CD4-positive, CD25-positive, alpha-beta regulatory T cell (primary cell): ENCODE data around the gene TBX18. TPM values are rescaled to one million over a fixed set of nuclear protein-coding genes. Genes with fewer than 3 reads are reported as not detected.

Source experiments
- ATAC-seq, 2 donors: fragments of 150-1000 bp; cut with Tn5 transposase; one replicate each; pipeline ENCODE4 v1.10.0; 2021; ENCODE audit warnings: low read depth in 2 of 2, moderate number of reproducible peaks in 2 of 2, moderate library complexity in 1 of 2
- DNase-seq, 3 donors: peaks; one replicate each; pipeline versions ENCODE4 v3.0.0 to v3.0.0-alpha.2; 2012 to 2022; ENCODE audit warnings: mixed read lengths in 1 of 3
- H3K27ac ChIP-seq: one replicate; pipeline ENCODE4 v1.7.0; 2013; ENCODE audit warnings: mild to moderate bottlenecking, low read length; ENCODE audit not compliant: insufficient read depth, poor library complexity, severe bottlenecking
- H3K27me3 ChIP-seq: one replicate; pipeline ENCODE4 v1.7.0; 2013; ENCODE audit warnings: low read length; ENCODE audit not compliant: control insufficient read depth, insufficient read depth
- H3K36me3 ChIP-seq: one replicate; pipeline ENCODE4 v1.7.0; 2013; ENCODE audit warnings: mild to moderate bottlenecking, low read length, moderate library complexity; ENCODE audit not compliant: control insufficient read depth, insufficient read depth
- H3K4me1 ChIP-seq: 2 replicates; pipeline ENCODE4 v1.7.0; 2013; ENCODE audit warnings: mild to moderate bottlenecking, low read length; ENCODE audit not compliant: insufficient read depth, control insufficient read depth, poor library complexity, severe bottlenecking
- H3K4me3 ChIP-seq: one replicate; pipeline ENCODE4 v1.7.0; 2013; ENCODE audit warnings: low read depth, mild to moderate bottlenecking, low read length, moderate library complexity
- H3K9me3 ChIP-seq, 2 experiments: 1 replicate in 1 of 2; 2 replicates in 1 of 2; pipeline ENCODE4 v1.7.0; 2013; ENCODE audit warnings: low read length in 2 of 2, mild to moderate bottlenecking in 1 of 2, moderate library complexity in 1 of 2; ENCODE audit not compliant: control insufficient read depth in 2 of 2
- H3K27ac Mint-ChIP-seq, 3 donors: one replicate each; pipeline ENCODE4 v1.8.0; 2020 to 2022; ENCODE audit warnings: mild to moderate bottlenecking in 3 of 3, mixed read lengths in 3 of 3, moderate library complexity in 2 of 3
- H3K27me3 Mint-ChIP-seq: one replicate; pipeline ENCODE4 v1.8.0; 2022; ENCODE audit warnings: mild to moderate bottlenecking, mixed read lengths
- H3K36me3 Mint-ChIP-seq: one replicate; pipeline ENCODE4 v1.8.0; 2020; ENCODE audit warnings: mixed read lengths
- H3K4me1 Mint-ChIP-seq, 4 donors: one replicate each; pipeline ENCODE4 v1.8.0; 2020 to 2022; ENCODE audit warnings: mixed read lengths in 4 of 4, mild to moderate bottlenecking in 1 of 4
- H3K4me3 Mint-ChIP-seq, 4 donors: one replicate each; pipeline ENCODE4 v1.8.0; 2020 to 2022; ENCODE audit warnings: mild to moderate bottlenecking in 4 of 4, mixed read lengths in 4 of 4, moderate library complexity in 3 of 4
- H3K9me3 Mint-ChIP-seq, 7 donors: one replicate each; pipeline ENCODE4 v1.8.0; 2020 to 2022; ENCODE audit warnings: mixed read lengths in 7 of 7, mild to moderate bottlenecking in 3 of 7, moderate library complexity in 2 of 7
- polyA plus RNA-seq, 4 donors: library from polyadenylated mRNA; unstranded; fragments of 300-500 nt; fragmentation: Illumina TruSeq; gene quantifications; one replicate each; pipeline ENCODE4 v1.2.3, GENCODE V29; 2021
- total RNA-seq: library from RNA; stranded (reverse); gene quantifications from one replicate; pipeline ENCODE4 v1.2.3, GENCODE V29; 2022

TBX18 gene
- total and polyA plus RNA-seq, 5 donors from 2014 or later, result not detected

- no peak overlapping the region for H3K27ac Mint-ChIP-seq
Observed at GRCh38 chr6:84756466-84756865, 7.9 kb downstream of the TBX18 start.

GRCh38 chr6:84753173-84753572, 11.2 kb downstream of the TBX18 start:
- Mint-ChIP-seq H3K27me3 (no peaks in the 10 kb centered on the region), H3K9me3 (peaks cover 0 to 6% (median 0%) of the 10 kb centered on the region in 7 donors), H3K4me1 (no peaks in the 10 kb centered on the region), H3K4me3 (no peak overlapping the region), H3K27ac (no peak overlapping the region), H3K36me3 (no peaks in the 10 kb centered on the region)
- Histone ChIP-seq H3K27me3 (no peaks in the 10 kb centered on the region), H3K9me3 (no peaks in the 10 kb centered on the region), H3K27ac (no peak overlapping the region), H3K4me1 (no peaks in the 10 kb centered on the region), H3K36me3 (no peaks in the 10 kb centered on the region), H3K4me3 (no peak overlapping the region)
- ATAC-seq, result no peak
- no peak for DNase-seq

More at GRCh38 chr6:84756466-84756865, 7.9 kb downstream of the TBX18 start:
- H3K36me3 ChIP-seq, result no peaks in the 10 kb centered on the region
- H3K4me3 ChIP-seq, result no peak overlapping the region
- ATAC-seq, result no peak
- Mint-ChIP-seq H3K4me3 (no peak overlapping the region), H3K9me3 (peaks cover 0 to 6% (median 0%) of the 10 kb centered on the region in 7 donors), H3K4me1 (no peaks in the 10 kb centered on the region), H3K27me3 (peaks cover 6% of the 10 kb centered on the region), H3K36me3 (no peaks in the 10 kb centered on the region)
- no peaks in the 10 kb centered on the region for H3K4me1 ChIP-seq
- peaks cover 3% of the 10 kb centered on the region for H3K27me3 ChIP-seq
- no peak for DNase-seq
- no peak overlapping the region for H3K27ac ChIP-seq
- no peaks in the 10 kb centered on the region for H3K9me3 ChIP-seq

GRCh38 chr6:84752118-84752850, 12.1 kb downstream of the TBX18 start:
- H3K4me3 ChIP-seq, result no peak overlapping the region
- no peaks in the 10 kb centered on the region for H3K9me3 ChIP-seq
- H3K27me3 Mint-ChIP-seq, result no peaks in the 10 kb centered on the region
- no peaks in the 10 kb centered on the region for H3K27me3 ChIP-seq
- ATAC-seq, result no peak
- no peaks in the 10 kb centered on the region for H3K36me3 ChIP-seq
- no peak overlapping the region for H3K27ac ChIP-seq
- no peaks in the 10 kb centered on the region for H3K4me1 ChIP-seq
- no peak overlapping the region for H3K4me3 Mint-ChIP-seq
- H3K9me3 Mint-ChIP-seq, result peaks cover 0 to 4% (median 0%) of the 10 kb centered on the region in 7 donors
- H3K36me3 Mint-ChIP-seq, result no peaks in the 10 kb centered on the region
- no peak for DNase-seq
- H3K4me1 Mint-ChIP-seq, result no peaks in the 10 kb centered on the region
- H3K27ac Mint-ChIP-seq, result no peak overlapping the region

- no peaks in the 10 kb centered on the region for H3K9me3 ChIP-seq
- H3K4me3 ChIP-seq, result no peak overlapping the region
- DNase-seq (no peak), ATAC-seq (no peak)
- H3K27ac ChIP-seq, result no peak overlapping the region
- H3K9me3 Mint-ChIP-seq, result peaks cover 0 to 4% (median 0%) of the 10 kb centered on the region in 7 donors
- H3K36me3 ChIP-seq, result no peaks in the 10 kb centered on the region
- no peaks in the 10 kb centered on the region for H3K4me1 ChIP-seq
- no peak overlapping the region for H3K4me3 Mint-ChIP-seq
- peaks cover 3% of the 10 kb centered on the region for H3K27me3 ChIP-seq
- no peaks in the 10 kb centered on the region for H3K4me1 Mint-ChIP-seq
- no peaks in the 10 kb centered on the region for H3K27me3 Mint-ChIP-seq
- no peaks in the 10 kb centered on the region for H3K36me3 Mint-ChIP-seq
- H3K27ac Mint-ChIP-seq, result no peak overlapping the region
Observed at GRCh38 chr6:84749181-84749580, 15.2 kb downstream of the TBX18 start.

- Mint-ChIP-seq H3K9me3 (peaks cover 0 to 4% (median 0%) of the 10 kb centered on the region in 7 donors), H3K36me3 (no peaks in the 10 kb centered on the region)
Observed at GRCh38 chr6:84748376-84748775, 16.0 kb downstream of the TBX18 start.

GRCh38 chr6:84743616-84744015, 20.8 kb downstream of the TBX18 start:
- H3K4me1 ChIP-seq, result no peaks in the 10 kb centered on the region
- Mint-ChIP-seq H3K27me3 (no peaks in the 10 kb centered on the region), H3K36me3 (no peaks in the 10 kb centered on the region), H3K9me3 (no peaks in the 10 kb centered on the region), H3K4me1 (no peaks in the 10 kb centered on the region), H3K27ac (no peak overlapping the region), H3K4me3 (no peak overlapping the region)
- H3K9me3 ChIP-seq, result no peaks in the 10 kb centered on the region
- ATAC-seq (no peak), DNase-seq (no peak)
- H3K27me3 ChIP-seq, result peaks cover 3% of the 10 kb centered on the region
- H3K4me3 ChIP-seq, result no peak overlapping the region
- no peaks in the 10 kb centered on the region for H3K36me3 ChIP-seq
- no peak overlapping the region for H3K27ac ChIP-seq

More at GRCh38 chr6:84748376-84748775, 16.0 kb downstream of the TBX18 start:
- Mint-ChIP-seq H3K4me3 (no peak overlapping the region), H3K27me3 (no peaks in the 10 kb centered on the region), H3K27ac (no peak overlapping the region), H3K4me1 (no peaks in the 10 kb centered on the region)
- Histone ChIP-seq H3K9me3 (no peaks in the 10 kb centered on the region), H3K27ac (no peak overlapping the region), H3K4me3 (no peak overlapping the region), H3K4me1 (no peaks in the 10 kb centered on the region), H3K36me3 (no peaks in the 10 kb centered on the region), H3K27me3 (peaks cover 3% of the 10 kb centered on the region)
- ATAC-seq (no peak), DNase-seq (no peak)

- H3K4me3 Mint-ChIP-seq, result no peak overlapping the region
- ATAC-seq (no peak), DNase-seq (no peak)
- H3K36me3 ChIP-seq, result no peaks in the 10 kb centered on the region
- H3K27ac Mint-ChIP-seq, result no peak overlapping the region
- no peaks in the 10 kb centered on the region for H3K27me3 ChIP-seq
- H3K4me1 Mint-ChIP-seq, result no peaks in the 10 kb centered on the region
- no peaks in the 10 kb centered on the region for H3K4me1 ChIP-seq
- no peaks in the 10 kb centered on the region for H3K36me3 Mint-ChIP-seq
- no peak overlapping the region for H3K27ac ChIP-seq
- H3K27me3 Mint-ChIP-seq, result no peaks in the 10 kb centered on the region
- peaks cover 0 to 1% (median 0%) of the 10 kb centered on the region in 7 donors for H3K9me3 Mint-ChIP-seq
- H3K4me3 ChIP-seq, result no peak overlapping the region
- H3K9me3 ChIP-seq, result no peaks in the 10 kb centered on the region
Observed at GRCh38 chr6:84740385-84740784, 24.0 kb downstream of the TBX18 start.

GRCh38 chr6:84739866-84740208, 24.6 kb downstream of the TBX18 start:
- peaks cover 0 to 1% (median 0%) of the 10 kb centered on the region in 7 donors for H3K9me3 Mint-ChIP-seq
- H3K9me3 ChIP-seq, result no peaks in the 10 kb centered on the region
- no peak overlapping the region for H3K27ac ChIP-seq
- ATAC-seq, result no peak
- no peaks in the 10 kb centered on the region for H3K27me3 ChIP-seq
- H3K27ac Mint-ChIP-seq, result no peak overlapping the region
- H3K4me3 ChIP-seq, result no peak overlapping the region
- no peaks in the 10 kb centered on the region for H3K27me3 Mint-ChIP-seq
- H3K4me1 Mint-ChIP-seq, result no peaks in the 10 kb centered on the region
- no peaks in the 10 kb centered on the region for H3K4me1 ChIP-seq
- H3K36me3 Mint-ChIP-seq, result no peaks in the 10 kb centered on the region
- no peaks in the 10 kb centered on the region for H3K36me3 ChIP-seq
- DNase-seq, result no peak
- H3K4me3 Mint-ChIP-seq, result no peak overlapping the region
